Activated CD4-positive, alpha-beta memory T cell treated with anti-CD3 and anti-CD28 coated beads, Interleukin-2, amount 10 ng/mL, durations not matched to agents 7 days and 5 days (primary cell): ENCODE results near the gene ABCA2. TPM values are rescaled to one million over a fixed set of nuclear protein-coding genes. Genes with fewer than 3 reads are reported as not detected.

Experiments
- CTCF ChIA-PET: fragments of 350-600 bp; sonication (Branson Sonifier 250); formaldehyde crosslinking; loops from one replicate; lab custom pipeline; 2021; ENCODE audit warnings: antibody characterized with exemption, inconsistent platforms; lab: Charles Lee
- POLR2A ChIA-PET: fragments of 350-600 bp; sonication (Branson Sonifier 250); formaldehyde crosslinking; loops from one replicate; lab custom pipeline; 2021; ENCODE audit warnings: antibody characterized with exemption; lab: Charles Lee
- DNase-seq: peaks from one replicate; pipeline ENCODE4 v3.0.0-alpha.2; 2020
- H3K27ac Mint-ChIP-seq: one replicate; pipeline ENCODE4 v1.8.0; 2021; ENCODE audit warnings: mild to moderate bottlenecking, mixed read lengths
- H3K27me3 Mint-ChIP-seq: one replicate; pipeline ENCODE4 v1.8.0; 2021; ENCODE audit warnings: mixed read lengths
- H3K36me3 Mint-ChIP-seq: one replicate; pipeline ENCODE4 v1.8.0; 2021; ENCODE audit warnings: low read depth, mixed read lengths
- H3K4me1 Mint-ChIP-seq: one replicate; pipeline ENCODE4 v1.8.0; 2021; ENCODE audit warnings: mixed read lengths
- H3K4me3 Mint-ChIP-seq: one replicate; pipeline ENCODE4 v1.8.0; 2021; ENCODE audit warnings: mild to moderate bottlenecking, mixed read lengths
- H3K9me3 Mint-ChIP-seq: one replicate; pipeline ENCODE4 v1.8.0; 2021; ENCODE audit warnings: mixed read lengths
- total RNA-seq, 2 experiments: library from RNA; stranded (reverse); gene quantifications; one replicate each; pipeline ENCODE4 v1.2.3, GENCODE V29; 2021

The ABCA2 gene
- total RNA-seq, 2 experiments from 2014 or later: 55.5 to 65.9 TPM

- CTCF ChIA-PET: interaction anchor here (1.6 kb wide), 1 partner anchor 13 kb away, joined by 5 read pairs; no protein-coding TSS in a partner anchor
Observed at GRCh38 chr9:137022662-137023008, 5.4 kb downstream of the ABCA2 start.

GRCh38 chr9:137021979-137022661 is 5.9 kb downstream of the ABCA2 start:
- POLR2A ChIA-PET: interaction anchor here (0.6 to 1.6 kb wide), 3 partner anchors 12 to 54 kb away, joined by 3 to 8 read pairs (median 4); no protein-coding TSS in a partner anchor
- Mint-ChIP-seq H3K4me3 (no peak overlapping the region), H3K4me1 (peaks cover 12% of the 10 kb centered on the region), H3K36me3 (peaks cover 3% of the 10 kb centered on the region), H3K27ac (peak overlapping the region; percentile 56), H3K27me3 (no peaks in the 10 kb centered on the region), H3K9me3 (no peaks in the 10 kb centered on the region)
- DNase-seq: peak; percentile 86
- CTCF ChIA-PET: interaction anchor here (1.6 kb wide), 1 partner anchor 14 kb away, joined by 5 read pairs; no protein-coding TSS in a partner anchor

More at GRCh38 chr9:137022662-137023008, 5.4 kb downstream of the ABCA2 start:
- Mint-ChIP-seq H3K27me3 (no peaks in the 10 kb centered on the region), H3K4me1 (peaks cover 15% of the 10 kb centered on the region), H3K4me3 (no peak overlapping the region), H3K27ac (no peak overlapping the region), H3K36me3 (peaks cover 3% of the 10 kb centered on the region), H3K9me3 (no peaks in the 10 kb centered on the region)
- DNase-seq: no peak
- POLR2A ChIA-PET: interaction anchor here (0.6 to 1.0 kb wide), 2 partner anchors 12 to 54 kb away, joined by 3 to 4 read pairs; no protein-coding TSS in a partner anchor

- Mint-ChIP-seq H3K27me3 (no peaks in the 10 kb centered on the region), H3K4me1 (peaks cover 9% of the 10 kb centered on the region), H3K4me3 (no peak overlapping the region), H3K27ac (no peak overlapping the region), H3K36me3 (peaks cover 7% of the 10 kb centered on the region), H3K9me3 (no peaks in the 10 kb centered on the region)
- no peak for DNase-seq
- CTCF ChIA-PET: no interaction called here
- POLR2A ChIA-PET: interaction anchor here (1.2 to 1.6 kb wide), 2 partner anchors 25 to 28 kb away, joined by 3 to 8 read pairs; partner anchors contain the start of gene NPDC1
Observed at GRCh38 chr9:137021568-137021978, 6.5 kb downstream of the ABCA2 start.

- Mint-ChIP-seq H3K4me3 (no peak overlapping the region), H3K9me3 (no peaks in the 10 kb centered on the region), H3K27ac (no peak overlapping the region), H3K36me3 (peaks cover 7% of the 10 kb centered on the region), H3K4me1 (peaks cover 6% of the 10 kb centered on the region), H3K27me3 (no peaks in the 10 kb centered on the region)
- DNase-seq: no peak
- POLR2A ChIA-PET: interaction anchor here (1.2 to 1.6 kb wide), 2 partner anchors 26 to 28 kb away, joined by 3 to 8 read pairs; partner anchors contain the start of gene NPDC1
- CTCF ChIA-PET: interaction anchor here (0.9 to 2.3 kb wide), 2 partner anchors 9 to 26 kb away, joined by 5 to 11 read pairs; no protein-coding TSS in a partner anchor
Observed at GRCh38 chr9:137020771-137021567, 7.1 kb downstream of the ABCA2 start.

- Mint-ChIP-seq H3K9me3 (no peaks in the 10 kb centered on the region), H3K4me1 (peaks cover 6% of the 10 kb centered on the region), H3K27ac (no peak overlapping the region), H3K27me3 (no peaks in the 10 kb centered on the region), H3K36me3 (peaks cover 7% of the 10 kb centered on the region), H3K4me3 (no peak overlapping the region)
- POLR2A ChIA-PET: no interaction called here
- DNase-seq: no peak
- CTCF ChIA-PET: interaction anchor here (0.9 to 2.3 kb wide), 3 partner anchors 9 to 27 kb away, joined by 3 to 11 read pairs (median 5); no protein-coding TSS in a partner anchor
Observed at GRCh38 chr9:137019891-137020683, 8.0 kb downstream of the ABCA2 start.

GRCh38 chr9:137018761-137019559 is 9.1 kb downstream of the ABCA2 start:
- POLR2A ChIA-PET: interaction anchor here (2.5 kb wide), 1 partner anchor 27 kb away, joined by 7 read pairs; the partner anchor contains the start of gene PAXX
- CTCF ChIA-PET: interaction anchor here (1.3 to 2.3 kb wide), 2 partner anchors 11 to 16 kb away, joined by 3 to 11 read pairs; no protein-coding TSS in a partner anchor
- DNase-seq: no peak
- H3K27ac Mint-ChIP-seq: no peak overlapping the region
- no peaks in the 10 kb centered on the region for H3K9me3 Mint-ChIP-seq
- no peak overlapping the region for H3K4me3 Mint-ChIP-seq
- H3K36me3 Mint-ChIP-seq: peaks cover 9% of the 10 kb centered on the region
- peaks cover 6% of the 10 kb centered on the region for H3K4me1 Mint-ChIP-seq
- H3K27me3 Mint-ChIP-seq: no peaks in the 10 kb centered on the region

- Mint-ChIP-seq H3K27me3 (no peaks in the 10 kb centered on the region), H3K4me1 (peaks cover 6% of the 10 kb centered on the region), H3K9me3 (no peaks in the 10 kb centered on the region), H3K27ac (no peak overlapping the region), H3K36me3 (peaks cover 9% of the 10 kb centered on the region), H3K4me3 (no peak overlapping the region)
- ChIA-PET POLR2A (interaction anchor here (2.5 kb wide), 1 partner anchor 26 kb away, joined by 7 read pairs; the partner anchor contains the start of gene PAXX), CTCF (no interaction called here)
- no peak for DNase-seq
Observed at GRCh38 chr9:137017791-137018497, 10.1 kb downstream of the ABCA2 start.

GRCh38 chr9:137017071-137017470 is 11.0 kb downstream of the ABCA2 start:
- Mint-ChIP-seq H3K4me3 (no peak overlapping the region), H3K27me3 (no peaks in the 10 kb centered on the region), H3K4me1 (peaks cover 4% of the 10 kb centered on the region), H3K9me3 (no peaks in the 10 kb centered on the region), H3K27ac (no peak overlapping the region), H3K36me3 (peaks cover 9% of the 10 kb centered on the region)
- ChIA-PET CTCF (no interaction called here), POLR2A (interaction anchor here (2.5 kb wide), 1 partner anchor 25 kb away, joined by 7 read pairs; the partner anchor contains the start of gene PAXX)
- no peak for DNase-seq

- Mint-ChIP-seq H3K4me3 (no peak overlapping the region), H3K4me1 (peaks cover 3% of the 10 kb centered on the region), H3K36me3 (peaks cover 10% of the 10 kb centered on the region), H3K27ac (no peak overlapping the region), H3K27me3 (no peaks in the 10 kb centered on the region), H3K9me3 (no peaks in the 10 kb centered on the region)
- no peak for DNase-seq
- CTCF ChIA-PET: no interaction called here
- POLR2A ChIA-PET: interaction anchor here (2.5 kb wide), 1 partner anchor 25 kb away, joined by 7 read pairs; the partner anchor contains the start of gene PAXX
Observed at GRCh38 chr9:137016436-137016835, 11.6 kb downstream of the ABCA2 start.

- H3K27me3 Mint-ChIP-seq: no peaks in the 10 kb centered on the region
- H3K4me3 Mint-ChIP-seq: no peak overlapping the region
- H3K36me3 Mint-ChIP-seq: peaks cover 13% of the 10 kb centered on the region
- POLR2A ChIA-PET: no interaction called here
- peaks cover 3% of the 10 kb centered on the region for H3K4me1 Mint-ChIP-seq
- DNase-seq: no peak
- no peaks in the 10 kb centered on the region for H3K9me3 Mint-ChIP-seq
- CTCF ChIA-PET: no interaction called here
- H3K27ac Mint-ChIP-seq: no peak overlapping the region
Observed at GRCh38 chr9:137015976-137016375, 12.1 kb downstream of the ABCA2 start.

- Mint-ChIP-seq H3K27me3 (no peaks in the 10 kb centered on the region), H3K4me1 (peaks cover 3% of the 10 kb centered on the region), H3K27ac (no peak overlapping the region), H3K9me3 (no peaks in the 10 kb centered on the region), H3K4me3 (no peak overlapping the region), H3K36me3 (peaks cover 13% of the 10 kb centered on the region)
- ChIA-PET POLR2A (no interaction called here), CTCF (interaction anchor here (0.9 kb wide), 1 partner anchor 19 kb away, joined by 3 read pairs; no protein-coding TSS in a partner anchor)
- no peak for DNase-seq
Observed at GRCh38 chr9:137015540-137015930, 12.5 kb downstream of the ABCA2 start.
